Upper lobe of right lung (tissue), 1 donor: ENCODE results near the gene SIK3. TPM values are rescaled to one million over a fixed set of nuclear protein-coding genes. Genes with fewer than 3 reads are reported as not detected.

Source experiments
- ATAC-seq: fragments of 200-7000 bp; cut with Tn5 transposase; one replicate; pipeline ENCODE4 v1.9.1; 2020; ENCODE audit warnings: mild to moderate bottlenecking, moderate library complexity
- DNase-seq: peaks from one replicate; pipeline ENCODE4 v3.0.0-alpha.2; 2020
- H3K27ac ChIP-seq: fragments of 200-600 bp; one replicate; pipeline ENCODE4 v1.8.0; 2022
- H3K27me3 ChIP-seq: fragments of 200-600 bp; one replicate; pipeline ENCODE4 v1.8.0; 2022; ENCODE audit warnings: mild to moderate bottlenecking
- H3K36me3 ChIP-seq: fragments of 200-600 bp; one replicate; pipeline ENCODE4 v1.8.0; 2022
- H3K4me1 ChIP-seq: fragments of 200-600 bp; one replicate; pipeline ENCODE4 v1.8.0; 2022
- H3K4me3 ChIP-seq: fragments of 200-600 bp; one replicate; pipeline ENCODE4 v1.8.0; 2022; ENCODE audit warnings: mild to moderate bottlenecking
- H3K9me3 ChIP-seq: fragments of 200-600 bp; one replicate; pipeline ENCODE4 v1.8.0; 2022
- CTCF ChIP-seq: fragments of 200-600 bp; IDR thresholded peaks from one replicate; pipeline ENCODE4 v1.8.0; 2022; ENCODE audit warnings: antibody characterized with exemption
- intact Hi-C: fragments of 100-400 bp; cut with DNase I; formaldehyde crosslinking; loops from one replicate; pipeline ENCODE4 v1.11.0; 2022
- total RNA-seq: library from RNA; stranded (reverse); fragmentation: NEBNext Ultra II Directional; extraction: Animal tissue kit (Norgen Biotek cat#: 25700); gene quantifications from one replicate; pipeline ENCODE4 v1.2.1, GENCODE V29; 2021
- donor health status: DM: no; HTN: yes; CAD: no; lungs with severe emphysema.

Gene SIK3
- total RNA-seq, 1 donor from 2014 or later = 37.1 TPM

DNA sequence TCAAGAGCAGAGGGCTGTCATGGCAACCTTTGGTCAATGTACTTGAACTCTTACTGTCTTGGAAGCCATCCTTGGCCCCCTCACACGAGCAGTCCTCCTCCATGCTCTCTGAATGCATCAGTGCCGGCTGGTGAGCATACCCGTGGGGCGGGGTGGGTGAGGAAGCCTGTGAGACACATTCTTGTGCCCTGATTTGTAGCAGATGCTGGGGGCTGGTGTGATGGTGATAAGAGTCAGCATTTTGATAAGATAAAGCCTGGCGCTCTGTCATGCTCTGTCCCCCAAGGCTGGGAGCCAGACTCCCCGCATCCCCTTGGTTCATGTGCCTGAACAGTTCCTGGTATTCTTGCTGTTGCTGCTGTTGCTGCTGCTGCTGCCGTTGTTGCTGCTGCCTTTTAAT, 240.3 kb downstream of the SIK3 start:
- H3K9me3 ChIP-seq = no peaks in the 10 kb centered on the region
- TF ChIP-seq CTCF = no peak
- peaks cover 12% of the 10 kb centered on the region for H3K4me1 ChIP-seq
- intact Hi-C loops = no loop called here
- ATAC-seq (no peak), DNase-seq (no peak)
- H3K27ac ChIP-seq = no peak overlapping the region
- peaks cover 59% of the 10 kb centered on the region for H3K36me3 ChIP-seq
- no peak overlapping the region for H3K4me3 ChIP-seq
- H3K27me3 ChIP-seq = no peaks in the 10 kb centered on the region

DNA sequence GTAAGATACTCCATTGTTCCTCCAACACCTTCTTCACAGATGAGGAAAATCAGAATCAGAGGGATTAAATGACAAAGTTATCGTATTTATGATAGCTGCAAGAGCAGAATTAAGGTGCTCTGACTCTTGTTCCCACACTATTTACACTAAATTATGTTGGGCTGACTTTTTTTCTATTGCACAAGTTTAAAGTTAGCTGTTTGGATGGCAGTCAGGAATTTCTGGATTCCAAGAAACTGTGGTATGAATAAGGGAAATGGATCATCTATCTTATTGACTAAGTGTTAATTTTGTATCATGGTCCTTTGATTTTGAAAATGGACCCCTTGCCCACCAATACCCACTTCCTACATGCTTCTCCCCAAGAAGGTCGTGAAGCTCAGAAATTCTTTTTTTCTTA, 240.9 kb downstream of the SIK3 start:
- no peak for TF ChIP-seq CTCF
- Histone ChIP-seq H3K9me3 (no peaks in the 10 kb centered on the region), H3K27me3 (no peaks in the 10 kb centered on the region), H3K4me3 (no peak overlapping the region), H3K4me1 (peaks cover 18% of the 10 kb centered on the region), H3K27ac (no peak overlapping the region), H3K36me3 (peaks cover 53% of the 10 kb centered on the region)
- DNase-seq (no peak), ATAC-seq (no peak)
- intact Hi-C loops = no loop called here

DNA sequence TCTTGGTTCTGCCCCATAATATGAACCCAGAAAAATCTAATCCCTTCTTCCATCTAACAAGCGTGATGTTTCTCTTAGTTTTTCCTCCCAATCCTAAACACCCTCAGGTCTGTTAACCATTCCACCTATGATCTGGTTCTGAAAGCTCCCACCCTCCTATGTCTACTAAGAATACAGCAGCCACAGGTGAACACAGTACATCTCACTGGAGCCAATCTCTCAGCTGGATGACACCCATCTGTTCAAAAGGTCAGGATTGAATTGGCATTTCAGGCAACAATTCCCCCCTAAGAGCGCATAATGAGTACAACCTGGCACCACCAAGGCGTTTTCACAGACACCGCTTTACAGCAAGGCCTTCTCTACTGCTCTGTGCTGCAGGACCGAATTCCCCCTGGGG, 241.8 kb downstream of the SIK3 start:
- intact Hi-C loops = no loop called here

DNA sequence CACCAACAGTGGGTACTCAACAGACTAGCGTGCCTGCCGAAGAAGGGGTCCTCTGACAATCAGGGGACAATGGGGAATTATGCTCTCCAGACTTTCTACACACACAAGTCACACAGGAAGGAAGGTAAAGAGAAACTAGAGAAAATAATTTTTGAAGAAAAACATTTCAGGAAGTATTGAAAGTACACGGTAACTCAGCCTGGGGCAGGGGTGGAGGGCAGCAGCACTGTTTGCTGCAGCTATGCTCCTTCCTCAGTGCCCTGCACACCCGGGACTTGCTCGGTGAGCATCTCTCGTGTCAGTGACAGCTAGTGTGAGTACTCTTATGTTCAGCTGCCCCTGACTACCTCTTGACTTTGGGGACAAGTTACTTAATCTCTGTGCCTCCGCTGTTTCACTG, 242.8 kb downstream of the SIK3 start:
- no peak overlapping the region for H3K27ac ChIP-seq
- TF ChIP-seq CTCF = no peak
- H3K4me1 ChIP-seq = peaks cover 24% of the 10 kb centered on the region
- ATAC-seq (no peak), DNase-seq (no peak)
- H3K36me3 ChIP-seq = peaks cover 34% of the 10 kb centered on the region
- no peaks in the 10 kb centered on the region for H3K27me3 ChIP-seq
- H3K4me3 ChIP-seq = no peak overlapping the region
- H3K9me3 ChIP-seq = no peaks in the 10 kb centered on the region
- intact Hi-C loops = no loop called here

More for the DNA sequence above, 241.8 kb downstream of the SIK3 start:
- H3K27ac ChIP-seq = no peak overlapping the region
- DNase-seq (no peak), ATAC-seq (no peak)
- peaks cover 44% of the 10 kb centered on the region for H3K36me3 ChIP-seq
- no peak for TF ChIP-seq CTCF
- H3K27me3 ChIP-seq = no peaks in the 10 kb centered on the region
- H3K4me1 ChIP-seq = peaks cover 24% of the 10 kb centered on the region
- H3K9me3 ChIP-seq = no peaks in the 10 kb centered on the region
- no peak overlapping the region for H3K4me3 ChIP-seq

DNA sequence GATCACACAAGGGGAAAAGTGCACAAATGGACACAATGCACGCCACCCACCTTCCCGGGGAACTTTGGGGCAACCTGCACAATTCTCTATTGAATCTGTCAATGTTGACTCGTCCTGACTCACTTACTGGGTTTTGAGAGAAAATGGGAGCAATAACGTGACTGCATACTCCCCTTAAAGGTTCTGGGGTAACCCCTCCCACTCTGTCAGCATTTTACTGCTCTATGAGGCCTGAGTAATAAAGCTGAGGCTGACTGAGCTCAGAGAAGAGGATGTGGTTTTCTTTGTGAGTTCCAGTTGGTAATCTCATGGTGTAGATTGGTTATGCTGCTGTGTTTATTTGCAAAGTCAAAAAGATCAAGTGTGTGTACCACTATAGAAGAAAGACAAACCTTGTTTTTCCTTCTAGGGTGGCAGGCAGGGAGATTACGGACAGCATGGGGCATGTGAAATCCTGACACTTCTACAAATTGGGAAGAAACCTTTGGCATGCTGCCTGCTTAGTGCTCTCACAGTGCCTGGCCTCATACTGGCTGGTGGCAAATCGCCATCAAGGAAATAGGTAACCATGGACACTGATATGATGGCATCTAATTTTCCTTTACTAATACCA, 244.7 kb downstream of the SIK3 start:
- ATAC-seq (peak; percentile 84), DNase-seq (no peak)
- TF ChIP-seq CTCF = no peak
- Histone ChIP-seq H3K4me3 (no peak overlapping the region), H3K9me3 (no peaks in the 10 kb centered on the region), H3K4me1 (peaks cover 24% of the 10 kb centered on the region), H3K27me3 (no peaks in the 10 kb centered on the region), H3K36me3 (peaks cover 26% of the 10 kb centered on the region), H3K27ac (peak overlapping the region; percentile 21)
- intact Hi-C loops = no loop called here
